ENCODE measurements around the gene TTC27. TPM values are rescaled to one million over a fixed set of nuclear protein-coding genes. Genes with fewer than 3 reads are reported as not detected.

Gene TTC27
- total RNA-seq, 4 donors from 2014 or later = 10.5 to 46.2 (median 17.9) TPM

- intact Hi-C loops (cut with DNase I; ENCODE audit: low total_unique reads) = no loop called here
- no peak for DNase-seq
- Histone ChIP-seq H3K4me1 (no peaks in the 10 kb centered on the region), H3K9me3 (no peaks in the 10 kb centered on the region), H3K27ac (no peak overlapping the region), H3K36me3 (no peaks in the 10 kb centered on the region), H3K4me3 (no peak overlapping the region), H3K27me3 (no peaks in the 10 kb centered on the region)
- TF ChIP-seq CTCF (IDR thresholded peaks at IDR 0.05) (no peak), POLR2A (IDR thresholded peaks at IDR 0.05) (no peak)
These were observed 74.0 kb downstream of the TTC27 start for GRCh38 chr2:32701806-32702205.

GRCh38 chr2:32702303-32703064, 74.6 kb downstream of the TTC27 start:
- intact Hi-C loops (cut with DNase I; ENCODE audit: low total_unique reads) = no loop called here
- Histone ChIP-seq H3K9me3 (no peaks in the 10 kb centered on the region), H3K4me3 (no peak overlapping the region), H3K27me3 (no peaks in the 10 kb centered on the region), H3K27ac (no peak overlapping the region), H3K4me1 (no peaks in the 10 kb centered on the region), H3K36me3 (no peaks in the 10 kb centered on the region)
- no peak for DNase-seq
- TF ChIP-seq POLR2A (IDR thresholded peaks at IDR 0.05) (no peak), CTCF (IDR thresholded peaks at IDR 0.05) (no peak)

- Histone ChIP-seq H3K27ac (no peak overlapping the region), H3K36me3 (no peaks in the 10 kb centered on the region), H3K9me3 (no peaks in the 10 kb centered on the region), H3K27me3 (no peaks in the 10 kb centered on the region), H3K4me3 (no peak overlapping the region), H3K4me1 (peaks cover 6 to 7% of the 10 kb centered on the region in 2 donors)
- intact Hi-C loops (cut with DNase I; ENCODE audit: low total_unique reads) = no loop called here
- TF ChIP-seq POLR2A (IDR thresholded peaks at IDR 0.05) (no peak), CTCF (IDR thresholded peaks at IDR 0.05) (no peak)
- no peak for DNase-seq
These were observed 79.1 kb downstream of the TTC27 start for GRCh38 chr2:32706815-32707579.

GRCh38 chr2:32711219-32711618, 83.4 kb downstream of the TTC27 start:
- Histone ChIP-seq H3K4me1 (peaks cover 7 to 12% of the 10 kb centered on the region in 2 donors), H3K36me3 (no peaks in the 10 kb centered on the region), H3K27ac (no peak overlapping the region), H3K27me3 (no peaks in the 10 kb centered on the region), H3K4me3 (no peak overlapping the region), H3K9me3 (no peaks in the 10 kb centered on the region)
- TF ChIP-seq CTCF (IDR thresholded peaks at IDR 0.05) = no peak
- DNase-seq = no peak
- intact Hi-C loops (cut with DNase I; ENCODE audit: low total_unique reads) = no loop called here

GRCh38 chr2:32711908-32712501, 84.2 kb downstream of the TTC27 start:
- TF ChIP-seq POLR2A (IDR thresholded peaks at IDR 0.05) (no peak), CTCF (IDR thresholded peaks at IDR 0.05) (no peak)
- Histone ChIP-seq H3K27ac (peak overlapping the region; percentile 20), H3K4me1 (peaks cover 7 to 12% of the 10 kb centered on the region in 2 donors), H3K27me3 (no peaks in the 10 kb centered on the region), H3K9me3 (no peaks in the 10 kb centered on the region), H3K4me3 (no peak overlapping the region), H3K36me3 (no peaks in the 10 kb centered on the region)
- intact Hi-C loops (cut with DNase I; ENCODE audit: low total_unique reads) = no loop called here
- no peak for DNase-seq

Data from uterus (tissue), 4 donors.